SK-N-MC (cell line): ENCODE measurements around the gene GRIK4.

Experiments used
- EZH2 ChIP-seq: fragments of 200-600 bp; sonication (generic); IDR thresholded peaks from one replicate; pipeline ENCODE4 v1.6.1; 2017; ENCODE audit warnings: antibody characterized with exemption
- FOXP2 ChIP-seq: optimal IDR thresholded peaks from 2 replicates; pipeline ENCODE3; 2011; ENCODE audit warnings: mild to moderate bottlenecking, moderate library complexity; ENCODE audit not compliant: insufficient read depth; ENCODE audit errors: extremely low read length, control extremely low read depth
- POLR2AphosphoS5 ChIP-seq: IDR thresholded peaks from 2 replicates; pipeline ENCODE4 v1.6.1; 2012; ENCODE audit warnings: mild to moderate bottlenecking, low read depth, low read length, borderline replicate concordance

DNA sequence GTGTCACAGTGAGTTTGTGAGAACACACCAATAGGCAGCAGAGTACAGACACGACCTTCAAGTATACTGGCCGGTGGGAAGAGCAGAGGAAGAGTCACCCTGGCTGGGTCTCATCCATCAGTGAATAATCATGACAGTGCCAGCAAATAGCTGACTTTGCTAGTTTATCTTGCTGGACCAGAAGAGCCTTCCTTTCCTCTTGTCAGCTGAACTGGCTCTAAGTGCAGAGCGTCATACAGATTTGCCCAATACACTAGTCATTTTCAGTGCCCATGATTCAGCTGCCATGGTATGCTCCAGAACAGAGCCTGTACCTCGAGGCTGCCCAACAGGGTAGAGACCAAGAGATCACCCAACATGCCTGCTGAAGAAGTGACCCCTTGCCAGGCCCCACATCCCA is 429.5 kb downstream of the GRIK4 start:
- TF ChIP-seq POLR2AphosphoS5 (no peak), EZH2 (no peak), FOXP2 (no peak)
